ENCODE data around the gene BPIFA1.

DNA sequence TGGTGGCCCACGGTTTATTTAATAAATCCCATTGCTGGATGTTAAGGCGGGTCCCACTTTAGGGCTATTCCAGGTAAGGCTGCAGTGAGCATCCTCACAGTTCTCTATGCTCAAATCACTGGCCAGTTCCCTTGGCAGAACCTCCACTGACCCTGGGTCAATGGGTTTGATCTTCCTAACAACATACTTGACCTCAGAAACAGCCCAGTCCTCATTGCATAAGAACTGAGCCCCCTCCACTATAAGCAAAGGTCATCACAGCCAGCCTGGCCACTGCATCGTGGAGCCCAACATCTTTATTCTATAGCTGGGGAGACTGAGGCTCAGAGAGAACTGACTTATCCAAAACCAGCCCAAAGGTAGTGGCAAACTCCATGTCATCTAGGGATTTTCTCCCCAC, 42.9 kb downstream of the BPIFA1 start:
- TF ChIP-seq, protein P1, sequence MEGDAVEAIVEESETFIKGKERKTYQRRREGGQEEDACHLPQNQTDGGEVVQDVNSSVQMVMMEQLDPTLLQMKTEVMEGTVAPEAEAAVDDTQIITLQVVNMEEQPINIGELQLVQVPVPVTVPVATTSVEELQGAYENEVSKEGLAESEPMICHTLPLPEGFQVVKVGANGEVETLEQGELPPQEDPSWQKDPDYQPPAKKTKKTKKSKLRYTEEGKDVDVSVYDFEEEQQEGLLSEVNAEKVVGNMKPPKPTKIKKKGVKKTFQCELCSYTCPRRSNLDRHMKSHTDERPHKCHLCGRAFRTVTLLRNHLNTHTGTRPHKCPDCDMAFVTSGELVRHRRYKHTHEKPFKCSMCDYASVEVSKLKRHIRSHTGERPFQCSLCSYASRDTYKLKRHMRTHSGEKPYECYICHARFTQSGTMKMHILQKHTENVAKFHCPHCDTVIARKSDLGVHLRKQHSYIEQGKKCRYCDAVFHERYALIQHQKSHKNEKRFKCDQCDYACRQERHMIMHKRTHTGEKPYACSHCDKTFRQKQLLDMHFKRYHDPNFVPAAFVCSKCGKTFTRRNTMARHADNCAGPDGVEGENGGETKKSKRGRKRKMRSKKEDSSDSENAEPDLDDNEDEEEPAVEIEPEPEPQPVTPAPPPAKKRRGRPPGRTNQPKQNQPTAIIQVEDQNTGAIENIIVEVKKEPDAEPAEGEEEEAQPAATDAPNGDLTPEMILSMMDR (IDR thresholded peaks at IDR 0.05): no peak
- no peak for TF ChIP-seq ZFX (IDR thresholded peaks at IDR 0.05; ENCODE audit: borderline replicate concordance)
